IMR-90 (cell line): ENCODE data around the gene PRRC2B. TPM values are rescaled to one million over a fixed set of nuclear protein-coding genes. Genes with fewer than 3 reads are reported as not detected.

ENCODE experiments used
- ATAC-seq: fragments of 200-7000 bp; cut with Tn5 transposase; 2 replicates; pipeline ENCODE4 v1.9.1; 2020; ENCODE audit warnings: low read depth, mild to moderate bottlenecking, moderate library complexity
- BruUV-seq: library from RNA; stranded (reverse); fragments of 400-500 nt; replicated peaks from 2 replicates; lab custom pipeline; 2021; lab: Mats Ljungman, UMichigan
- CTCF ChIA-PET: fragments of 300-600 bp; formaldehyde crosslinking; extraction: SDS; loops from one replicate; lab custom pipeline; 2021; ENCODE audit warnings: antibody characterized with exemption; lab: Yijun Ruan, JAX
- POLR2A ChIA-PET: fragments of 300-600 bp; sonication (Branson Sonifier 250); formaldehyde crosslinking; loops from one replicate; lab custom pipeline; 2022; ENCODE audit warnings: antibody characterized with exemption; ENCODE audit not compliant: unreplicated experiment; lab: Charles Lee
- DNase-seq: peaks from one replicate; pipeline ENCODE4 v3.0.0; 2013
- H2AFZ ChIP-seq: replicated peaks from 2 replicates; pipeline ENCODE3; 2013; ENCODE audit warnings: low read length, mild to moderate bottlenecking; ENCODE audit not compliant: poor library complexity
- H2AK5ac ChIP-seq: 2 replicates; pipeline ENCODE4 v1.6.1; 2013; ENCODE audit warnings: low read depth, low read length, inconsistent platforms
- H2AK9ac ChIP-seq: replicated peaks from 2 replicates; pipeline ENCODE3; 2013; ENCODE audit warnings: mild to moderate bottlenecking, low read depth, low read length, moderate library complexity; ENCODE audit not compliant: poor library complexity
- H2BK120ac ChIP-seq: 2 replicates; pipeline ENCODE4 v1.6.1; 2013; ENCODE audit warnings: low read depth, low read length, inconsistent platforms
- H2BK15ac ChIP-seq: 3 replicates; pipeline ENCODE4 v1.6.1; 2013; ENCODE audit warnings: low read depth, low read length, inconsistent platforms
- H2BK20ac ChIP-seq: 2 replicates; pipeline ENCODE4 v1.6.1; 2013; ENCODE audit warnings: low read depth, mild to moderate bottlenecking, inconsistent platforms, low read length, moderate library complexity
- H2BK5ac ChIP-seq: 2 replicates; pipeline ENCODE4 v1.6.1; 2013; ENCODE audit warnings: mild to moderate bottlenecking, low read depth, low read length, inconsistent platforms; ENCODE audit not compliant: poor library complexity, severe bottlenecking
- H3K14ac ChIP-seq: replicated peaks from 2 replicates; pipeline ENCODE4 v1.6.1; 2013; ENCODE audit warnings: low read depth, low read length, inconsistent platforms
- H3K18ac ChIP-seq: 2 replicates; pipeline ENCODE4 v1.6.1; 2013; ENCODE audit warnings: low read depth, low read length, control low read depth
- H3K23ac ChIP-seq: 2 replicates; pipeline ENCODE4 v1.6.1; 2013; ENCODE audit warnings: low read depth, low read length, inconsistent platforms
- H3K27ac ChIP-seq: 2 replicates; pipeline ENCODE4 v1.5.1; 2013; ENCODE audit warnings: mild to moderate bottlenecking, control low read depth, low read length; ENCODE audit not compliant: insufficient read depth
- H3K27me3 ChIP-seq: 2 replicates; pipeline ENCODE4 v1.6.1; 2013; ENCODE audit warnings: low read length; ENCODE audit not compliant: control insufficient read depth, insufficient read depth
- H3K36me3 ChIP-seq: 2 replicates; pipeline ENCODE4 v1.6.1; 2013; ENCODE audit warnings: low read length, mixed read lengths; ENCODE audit not compliant: control insufficient read depth, insufficient read depth
- H3K4ac ChIP-seq: 2 replicates; pipeline ENCODE4 v1.6.1; 2013; ENCODE audit warnings: low read depth, low read length, inconsistent platforms
- H3K4me1 ChIP-seq: 2 replicates; pipeline ENCODE4 v1.6.1; 2013; ENCODE audit warnings: low read length, mixed read lengths; ENCODE audit not compliant: control insufficient read depth, insufficient read depth
- H3K4me2 ChIP-seq: 2 replicates; pipeline ENCODE4 v1.6.1; 2013; ENCODE audit warnings: low read depth, mild to moderate bottlenecking, control low read depth, low read length, moderate library complexity
- H3K4me3 ChIP-seq: 2 replicates; pipeline ENCODE4 v1.5.1; 2013; ENCODE audit warnings: low read depth, mild to moderate bottlenecking, control low read depth, low read length, moderate library complexity; ENCODE audit not compliant: insufficient read depth
- H3K56ac ChIP-seq: 2 replicates; pipeline ENCODE4 v1.6.1; 2013; ENCODE audit warnings: low read length, inconsistent platforms; ENCODE audit not compliant: insufficient read depth; ENCODE audit errors: extremely low read depth
- H3K79me1 ChIP-seq, 2 experiments: 2 replicates each; pipeline ENCODE4 v1.6.1; 2013; ENCODE audit warnings: low read length in 2 of 2, inconsistent platforms in 1 of 2, low read depth in 1 of 2
- H3K9ac ChIP-seq: 2 replicates; pipeline ENCODE4 v1.6.1; 2013; ENCODE audit warnings: low read depth, low read length, control low read depth
- H3K9me1 ChIP-seq: 2 replicates; pipeline ENCODE4 v1.6.1; 2013; ENCODE audit warnings: low read length, inconsistent platforms; ENCODE audit not compliant: insufficient read depth
- H3K9me3 ChIP-seq: 2 replicates; pipeline ENCODE4 v1.6.1; 2013; ENCODE audit warnings: low read length; ENCODE audit not compliant: control insufficient read depth, insufficient read depth
- H4K20me1 ChIP-seq: 2 replicates; pipeline ENCODE4 v1.6.1; 2013; ENCODE audit warnings: low read length, inconsistent platforms; ENCODE audit not compliant: insufficient read depth
- H4K5ac ChIP-seq: 2 replicates; pipeline ENCODE4 v1.6.1; 2013; ENCODE audit warnings: mild to moderate bottlenecking, low read depth, low read length, control low read depth
- H4K8ac ChIP-seq, 2 experiments: 2 replicates each; pipeline ENCODE4 v1.6.1; 2013; ENCODE audit warnings: low read depth in 2 of 2, low read length in 2 of 2, control low read depth in 1 of 2, inconsistent platforms in 1 of 2
- H4K91ac ChIP-seq: 2 replicates; pipeline ENCODE4 v1.6.1; 2013; ENCODE audit warnings: low read depth, low read length, inconsistent platforms; ENCODE audit not compliant: insufficient read depth
- BHLHE40 ChIP-seq: fragments of 150-350 bp; IDR thresholded peaks from 2 replicates; pipeline ENCODE4 v1.6.1; 2016; ENCODE audit warnings: mild to moderate bottlenecking, low read depth, low read length
- CHD1 ChIP-seq: IDR thresholded peaks from 2 replicates; pipeline ENCODE4 v1.6.1; 2012; ENCODE audit warnings: low read depth, low read length, improper control_type of control experiment
- POLR2A ChIP-seq: IDR thresholded peaks from 2 replicates; pipeline ENCODE4 v1.6.1; 2012; ENCODE audit warnings: mild to moderate bottlenecking, low read depth, low read length
- SMC3 ChIP-seq: fragments of 150-350 bp; IDR thresholded peaks from 2 replicates; pipeline ENCODE4 v1.6.1; 2016; ENCODE audit warnings: low read depth, mild to moderate bottlenecking, antibody characterized with exemption, low read length, moderate library complexity
- WGBS, 2 experiments: methylation state at CpG; one replicate each; pipeline versions ENCODE4 v1.1.5 to v1.1.7; 2013; ENCODE audit warnings: missing lambda C conversion rate in 2 of 2; ENCODE audit not compliant: insufficient read length in 1 of 2; ENCODE audit errors: extremely low coverage in 2 of 2; 5-methylcytosine and 5-hydroxymethylcytosine counted together
- dilution Hi-C: fragments of 300-500 bp; cut with HindIII; formaldehyde crosslinking; loops from one replicate; pipeline ENCODE4 v1.14.3; 2018; ENCODE audit warnings: low sequenced_read_pairs; ENCODE audit not compliant: unreplicated experiment
- in situ Hi-C: fragments of 300-500 bp; cut with MboI; formaldehyde crosslinking; loops from 3 replicates; pipeline ENCODE4 v1.14.3; 2019; ENCODE audit warnings: low sequenced_read_pairs, inconsistent platforms, mixed read lengths
- intact Hi-C: fragments of 100-400 bp; cut with micrococcal nuclease; formaldehyde crosslinking; loops from 2 replicates; pipeline ENCODE4 v1.10.0; 2022
- polyA plus RNA-seq, 3 experiments: library from polyadenylated mRNA; depleted of rRNA; stranded (reverse); fragments of >200 nt; gene quantifications; 2 replicates each; pipeline ENCODE4 v1.2.3, GENCODE V29; 2012; ENCODE audit warnings: low replicate concordance in 1 of 3
- total RNA-seq: library from RNA; depleted of rRNA; stranded (reverse); fragments of >200 nt; gene quantifications from 2 replicates; pipeline ENCODE4 v1.2.3, GENCODE V29; 2012

Gene PRRC2B
- total and polyA plus RNA-seq, 2 of the 4 experiments (the other 2 are of a cell fraction), result 19.4 to 39.1 TPM

GRCh38 chr9:131528186-131528585 lies 134.3 kb downstream of the PRRC2B start:
- no TSS peak for BruUV-seq
- H3K23ac ChIP-seq, result no peak overlapping the region
- intact Hi-C loops (no loop called here), in situ Hi-C loops (no loop called here), dilution Hi-C loops (no loop called here)
- H4K5ac ChIP-seq, result no peak overlapping the region
- H2BK15ac ChIP-seq, result no peak overlapping the region
- peaks cover 46% of the 10 kb centered on the region for H3K36me3 ChIP-seq
- peaks cover 12 to 20% of the 10 kb centered on the region in 2 experiments for H3K79me1 ChIP-seq
- H3K9ac ChIP-seq, result no peak overlapping the region
- no peaks in the 10 kb centered on the region for H3K27me3 ChIP-seq
- H3K18ac ChIP-seq, result no peak overlapping the region
- no peak overlapping the region for H3K56ac ChIP-seq
- ChIA-PET POLR2A (no interaction called here), CTCF (interaction anchor here (0.7 kb wide), 1 partner anchor 25 kb away, joined by 3 read pairs; no protein-coding TSS in a partner anchor)
- no peak overlapping the region for H2BK120ac ChIP-seq
- no peak overlapping the region for H3K4me2 ChIP-seq
- no peaks in the 10 kb centered on the region for H3K9me1 ChIP-seq
- no peak overlapping the region for H3K14ac ChIP-seq
- H4K8ac ChIP-seq, result no peak overlapping the region
- ATAC-seq, result no peak
- no peak overlapping the region for H3K27ac ChIP-seq
- peaks cover 9% of the 10 kb centered on the region; the same call in 1 of the 2 replicates for H4K20me1 ChIP-seq
- WGBS, 2 experiments, result 100% methylated on average over 2 of the region's 7 CpGs; no CpG with 5 or more reads in 1 of the 2 experiments
- peaks cover 8% of the 10 kb centered on the region for H3K4me1 ChIP-seq
- H2AFZ ChIP-seq, result no peak overlapping the region
- H3K4me3 ChIP-seq, result no peak overlapping the region
- H2BK5ac ChIP-seq, result no peak overlapping the region
- no peak for DNase-seq
- no peak overlapping the region for H2BK20ac ChIP-seq
- H3K4ac ChIP-seq, result no peak overlapping the region
- H4K91ac ChIP-seq, result no peak overlapping the region
- H2AK5ac ChIP-seq, result no peak overlapping the region
- H3K9me3 ChIP-seq, result no peaks in the 10 kb centered on the region
- no peak overlapping the region for H2AK9ac ChIP-seq
- no peak for TF ChIP-seq SMC3
- TF ChIP-seq BHLHE40, result no peak
- no peak for TF ChIP-seq CHD1
- TF ChIP-seq POLR2A, result no peak
